Neural progenitor cell (in vitro differentiated cells): ENCODE measurements around the gene ESPN. TPM values are rescaled to one million over a fixed set of nuclear protein-coding genes. Genes with fewer than 3 reads are reported as not detected.

Source experiments
- DNase-seq: peaks from one replicate; pipeline ENCODE4 v3.0.0-alpha.2; 2016; ENCODE audit warnings: low spot score
- H2AFZ ChIP-seq: fragments of 200-600 bp; sonication (generic); replicated peaks from 2 replicates; pipeline ENCODE4 v1.6.1; 2016; ENCODE audit warnings: antibody characterized with exemption
- H3F3A ChIP-seq: fragments of 200-600 bp; sonication (generic); 2 replicates; pipeline ENCODE4 v1.6.1; 2016; ENCODE audit warnings: antibody characterized with exemption, low read depth
- H3K27ac ChIP-seq: fragments of 200-600 bp; sonication (generic); 2 replicates; pipeline ENCODE4 v1.5.1; 2016; ENCODE audit warnings: mild to moderate bottlenecking
- H3K27me3 ChIP-seq: fragments of 200-600 bp; sonication (generic); 2 replicates; pipeline ENCODE4 v1.6.1; 2016; ENCODE audit warnings: mild to moderate bottlenecking, moderate library complexity
- H3K36me3 ChIP-seq: fragments of 200-600 bp; sonication (generic); 2 replicates; pipeline ENCODE4 v1.5.1; 2016
- H3K4me1 ChIP-seq: fragments of 200-600 bp; sonication (generic); 2 replicates; pipeline ENCODE4 v1.6.1; 2016; ENCODE audit warnings: mixed run types
- H3K4me2 ChIP-seq: fragments of 200-600 bp; sonication (generic); 2 replicates; pipeline ENCODE4 v1.6.1; 2016
- H3K4me3 ChIP-seq: fragments of 200-600 bp; sonication (generic); 2 replicates; pipeline ENCODE4 v1.5.1; 2016
- H3K79me2 ChIP-seq: fragments of 200-600 bp; sonication (generic); 2 replicates; pipeline ENCODE4 v1.6.1; 2016; ENCODE audit warnings: low read depth
- H3K9ac ChIP-seq: fragments of 200-600 bp; sonication (generic); 2 replicates; pipeline ENCODE4 v1.6.1; 2016
- H3K9me3 ChIP-seq: fragments of 200-600 bp; sonication (generic); 2 replicates; pipeline ENCODE4 v1.5.1; 2016; ENCODE audit warnings: low read depth
- H4K20me1 ChIP-seq: fragments of 200-600 bp; sonication (generic); 2 replicates; pipeline ENCODE4 v1.6.1; 2016; ENCODE audit warnings: low read depth
- H3K27ac Mint-ChIP-seq: 3 replicates; pipeline ENCODE4 v1.8.0; 2021; ENCODE audit warnings: mixed read lengths
- H3K27me3 Mint-ChIP-seq: 2 replicates; pipeline ENCODE4 v1.8.0; 2022; ENCODE audit warnings: low read depth, mild to moderate bottlenecking, inconsistent platforms, moderate library complexity, mixed read lengths; ENCODE audit not compliant: insufficient read depth
- H3K36me3 Mint-ChIP-seq: 3 replicates; pipeline ENCODE4 v1.8.0; 2021; ENCODE audit warnings: mixed read lengths
- H3K4me1 Mint-ChIP-seq: 3 replicates; pipeline ENCODE4 v1.8.0; 2021; ENCODE audit warnings: mixed read lengths
- H3K4me3 Mint-ChIP-seq: 3 replicates; pipeline ENCODE4 v1.8.0; 2021; ENCODE audit warnings: mild to moderate bottlenecking, moderate library complexity, mixed read lengths
- H3K9me3 Mint-ChIP-seq: 3 replicates; pipeline ENCODE4 v1.8.0; 2020; ENCODE audit warnings: mixed read lengths
- CTCF ChIP-seq: fragments of 200-600 bp; sonication (generic); IDR thresholded peaks from 2 replicates; pipeline ENCODE4 v1.5.1; 2017; ENCODE audit warnings: antibody characterized with exemption, mild to moderate bottlenecking
- EZH2 ChIP-seq: fragments of 200-600 bp; sonication (generic); IDR thresholded peaks from 2 replicates; pipeline ENCODE4 v1.6.1; 2017; ENCODE audit warnings: antibody characterized with exemption, mild to moderate bottlenecking, moderate library complexity
- EZH2phosphoT487 ChIP-seq: fragments of 200-600 bp; sonication (generic); IDR thresholded peaks from 2 replicates; pipeline ENCODE4 v1.6.1; 2017; ENCODE audit warnings: antibody characterized with exemption
- total RNA-seq: library from RNA; depleted of rRNA; stranded (reverse); fragments of >200 nt; gene quantifications from 2 replicates; pipeline ENCODE4 v1.2.3, GENCODE V29; 2015; ENCODE audit warnings: low replicate concordance

Gene ESPN
- total RNA-seq, 1 donor from 2014 or later: 7.1 TPM

- Mint-ChIP-seq H3K4me3 (peak overlapping the region; percentile 60), H3K27ac (no peak overlapping the region), H3K36me3 (no peaks in the 10 kb centered on the region), H3K9me3 (peaks cover 2% of the 10 kb centered on the region), H3K4me1 (peaks cover 8% of the 10 kb centered on the region), H3K27me3 (peaks cover 70% of the 10 kb centered on the region)
- H3K4me1 ChIP-seq: peaks cover 25% of the 10 kb centered on the region
- no peaks in the 10 kb centered on the region for H3K9me3 ChIP-seq
- TF ChIP-seq CTCF (no peak), EZH2phosphoT487 (peak; percentile 74), EZH2 (peak; percentile 73)
- H4K20me1 ChIP-seq: peaks cover 46% of the 10 kb centered on the region
- H3K79me2 ChIP-seq: no peaks in the 10 kb centered on the region
- no peak overlapping the region for H2AFZ ChIP-seq
- peaks cover 99% of the 10 kb centered on the region for H3K27me3 ChIP-seq
- H3K36me3 ChIP-seq: no peaks in the 10 kb centered on the region
- H3K4me3 ChIP-seq: peak overlapping the region; percentile 47
- H3K4me2 ChIP-seq: peak overlapping the region; percentile 88
- no peak overlapping the region for H3K27ac ChIP-seq
- H3F3A ChIP-seq: peaks cover 28% of the 10 kb centered on the region
- H3K9ac ChIP-seq: no peak overlapping the region
- DNase-seq: peak; percentile 38
These were observed 5.7 kb upstream of the ESPN start for GRCh38 chr1:6418668-6419396.

GRCh38 chr1:6419397-6419803 lies 5.2 kb upstream of the ESPN start:
- Mint-ChIP-seq H3K27ac (no peak overlapping the region), H3K36me3 (no peaks in the 10 kb centered on the region), H3K4me1 (peaks cover 12% of the 10 kb centered on the region), H3K9me3 (peaks cover 2% of the 10 kb centered on the region), H3K4me3 (no peak overlapping the region), H3K27me3 (peaks cover 76% of the 10 kb centered on the region)
- no peaks in the 10 kb centered on the region for H3K36me3 ChIP-seq
- peak overlapping the region; percentile 47 for H3K4me3 ChIP-seq
- H3F3A ChIP-seq: peaks cover 34% of the 10 kb centered on the region
- no peak overlapping the region for H3K27ac ChIP-seq
- H3K27me3 ChIP-seq: peaks cover 100% of the 10 kb centered on the region
- H2AFZ ChIP-seq: peak overlapping the region; percentile 19
- peak; percentile 78 for DNase-seq
- peaks cover 52% of the 10 kb centered on the region for H4K20me1 ChIP-seq
- no peaks in the 10 kb centered on the region for H3K79me2 ChIP-seq
- TF ChIP-seq EZH2phosphoT487 (peak; percentile 79), CTCF (no peak), EZH2 (peak; percentile 81)
- peaks cover 30% of the 10 kb centered on the region for H3K4me1 ChIP-seq
- H3K9ac ChIP-seq: no peak overlapping the region
- H3K9me3 ChIP-seq: no peaks in the 10 kb centered on the region
- peak overlapping the region; percentile 88 for H3K4me2 ChIP-seq

GRCh38 chr1:6419804-6420453 lies 4.6 kb upstream of the ESPN start, which contains the start of gene HES2:
Gene HES2 (minus strand): TSS chr1:6419919. CDS start chr1:6419820, 99 bp downstream.
- Histone ChIP-seq H3K4me3 (peak within 1 kb of the TSS; percentile 47), H3K4me1 (peaks cover 30% of the 10 kb centered on the region), H3K36me3 (no peaks in the 10 kb centered on the region), H2AFZ (peak within 1 kb of the TSS; percentile 19), H3K9ac (no peak within 1 kb of the TSS), H3F3A (peaks cover 34% of the 10 kb centered on the region), H3K27me3 (peaks cover 100% of the 10 kb centered on the region), H3K27ac (no peak within 1 kb of the TSS), H3K4me2 (peak within 1 kb of the TSS; percentile 88), H4K20me1 (peaks cover 52% of the 10 kb centered on the region), H3K79me2 (no peaks in the 10 kb centered on the region), H3K9me3 (no peaks in the 10 kb centered on the region)
- peak; percentile 62 for DNase-seq
- peaks cover 2% of the 10 kb centered on the region for H3K9me3 Mint-ChIP-seq
- H3K27ac Mint-ChIP-seq: no peak within 1 kb of the TSS
- peaks cover 74% of the 10 kb centered on the region for H3K27me3 Mint-ChIP-seq
- H3K4me1 Mint-ChIP-seq: peaks cover 8% of the 10 kb centered on the region
- peak; percentile 78 for TF ChIP-seq EZH2phosphoT487
- TF ChIP-seq EZH2: peak; percentile 83
- no peak for TF ChIP-seq CTCF
- peak within 1 kb of the TSS; percentile 60 for H3K4me3 Mint-ChIP-seq
- H3K36me3 Mint-ChIP-seq: no peaks in the 10 kb centered on the region
